PC-9 (cell line): ENCODE results near the gene CSF1R. TPM values are rescaled to one million over a fixed set of nuclear protein-coding genes. Genes with fewer than 3 reads are reported as not detected.

Experiments
- BruUV-seq: library from RNA; stranded (reverse); fragments of 400-500 nt; replicated peaks from 2 replicates; lab custom pipeline; 2021; lab: Mats Ljungman, UMichigan
- CTCF ChIA-PET: fragments of 300-600 bp; sonication (Branson Sonifier 250); formaldehyde crosslinking; loops from one replicate; lab custom pipeline; 2022; ENCODE audit warnings: antibody characterized with exemption; lab: Charles Lee
- POLR2A ChIA-PET: fragments of 300-600 bp; sonication (Branson Sonifier 250); formaldehyde crosslinking; loops from one replicate; lab custom pipeline; 2022; ENCODE audit warnings: antibody characterized with exemption; ENCODE audit not compliant: unreplicated experiment; lab: Charles Lee
- DNase-seq, 2 experiments: peaks; one replicate each; pipeline versions ENCODE4 v3.0.0 to v3.0.0-alpha.2; 2015 to 2022; ENCODE audit warnings: mixed read lengths in 1 of 2
- H2AFZ ChIP-seq: fragments of 200-600 bp; sonication (generic); 2 replicates; pipeline ENCODE4 v1.8.1; 2017; ENCODE audit warnings: antibody characterized with exemption
- H3F3A ChIP-seq: fragments of 200-600 bp; sonication (generic); 2 replicates; pipeline ENCODE4 v1.8.1; 2017; ENCODE audit warnings: antibody characterized with exemption, mild to moderate bottlenecking, low read depth; ENCODE audit not compliant: insufficient read depth
- H3K27ac ChIP-seq: fragments of 200-600 bp; sonication (generic); 2 replicates; pipeline ENCODE4 v1.6.1; 2016; ENCODE audit warnings: mixed run types
- H3K27me3 ChIP-seq: fragments of 200-600 bp; sonication (generic); 2 replicates; pipeline ENCODE4 v1.6.1; 2016; ENCODE audit warnings: low read depth, mixed run types; ENCODE audit not compliant: insufficient read depth
- H3K36me3 ChIP-seq: fragments of 200-600 bp; sonication (generic); 2 replicates; pipeline ENCODE4 v1.6.1; 2016; ENCODE audit warnings: low read depth, mixed run types
- H3K4me1 ChIP-seq: fragments of 200-600 bp; sonication (generic); replicated peaks from 2 replicates; pipeline ENCODE4 v1.6.1; 2016; ENCODE audit warnings: mixed run types; ENCODE audit not compliant: insufficient read depth
- H3K4me2 ChIP-seq: fragments of 200-600 bp; sonication (generic); 2 replicates; pipeline ENCODE4 v1.6.1; 2017; ENCODE audit warnings: mixed run types
- H3K4me3 ChIP-seq: fragments of 200-600 bp; sonication (generic); 2 replicates; pipeline ENCODE4 v1.6.1; 2016; ENCODE audit warnings: mixed run types
- H3K79me2 ChIP-seq: fragments of 200-600 bp; sonication (generic); 2 replicates; pipeline ENCODE4 v1.6.1; 2017; ENCODE audit warnings: low read depth, mixed run types
- H3K9me2 ChIP-seq: fragments of 200-600 bp; sonication (generic); 2 replicates; pipeline ENCODE4 v1.8.1; 2017; ENCODE audit warnings: mild to moderate bottlenecking; ENCODE audit not compliant: insufficient read depth
- H3K9me3 ChIP-seq: fragments of 200-600 bp; sonication (generic); 2 replicates; pipeline ENCODE4 v1.8.1; 2016; ENCODE audit warnings: low read depth; ENCODE audit not compliant: insufficient read depth
- H4K20me1 ChIP-seq: fragments of 200-600 bp; sonication (generic); 2 replicates; pipeline ENCODE4 v1.8.1; 2017; ENCODE audit not compliant: insufficient read depth
- CTCF ChIP-seq: fragments of 200-600 bp; sonication (generic); conservative IDR thresholded peaks from 2 replicates; pipeline ENCODE4 v1.6.1; 2017; ENCODE audit warnings: mixed run types, antibody characterized with exemption, mild to moderate bottlenecking, moderate library complexity
- EZH2 ChIP-seq: fragments of 200-600 bp; sonication (generic); IDR thresholded peaks from 2 replicates; pipeline ENCODE4 v1.8.0; 2017; ENCODE audit warnings: antibody characterized with exemption, low read depth
- intact Hi-C: fragments of 100-400 bp; cut with micrococcal nuclease; formaldehyde crosslinking; loops from one replicate; pipeline ENCODE4 v1.10.0; 2022; ENCODE audit not compliant: unreplicated experiment
- total RNA-seq: library from RNA; stranded (reverse); gene quantifications from 2 replicates; pipeline ENCODE4 v1.2.3, GENCODE V29; 2021

CSF1R gene
- total RNA-seq, 1 experiment from 2014 or later, result 0.72 TPM

DNA sequence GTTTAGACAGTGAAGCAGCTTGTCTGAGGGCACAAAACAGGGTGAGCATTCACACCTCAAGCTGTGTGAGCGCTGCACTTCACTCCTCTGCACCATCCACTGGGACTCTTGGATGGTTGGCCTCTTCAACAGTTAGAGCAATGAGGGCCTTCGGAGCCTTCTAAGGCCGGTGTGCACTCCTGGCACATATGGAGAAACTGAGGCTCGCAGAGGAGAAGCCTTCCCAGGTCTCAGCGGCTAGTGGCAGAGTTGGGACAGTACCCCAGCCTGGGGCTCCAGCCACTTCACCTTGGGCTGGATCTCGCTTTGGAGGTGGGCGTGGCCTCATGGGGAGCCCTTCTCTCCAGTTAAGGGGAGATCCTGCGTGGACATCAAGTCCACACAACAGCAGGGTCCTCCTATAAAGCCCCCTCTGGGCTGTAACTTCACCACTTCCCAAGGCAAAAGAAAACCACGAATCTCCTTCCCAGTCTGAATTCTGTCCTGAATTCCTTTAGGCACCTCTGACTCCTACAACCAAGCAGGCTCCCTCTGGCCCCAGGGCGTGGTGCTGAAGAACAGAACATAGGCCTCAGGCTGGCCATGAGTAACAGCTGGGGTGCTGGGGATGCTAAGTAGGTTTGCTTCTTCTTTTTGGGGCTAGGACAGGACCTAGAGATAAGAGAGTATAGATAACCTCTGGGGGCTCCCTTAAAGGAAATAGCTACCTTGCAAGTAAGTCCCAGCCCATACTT, 30.5 kb upstream of the CSF1R start:
- Histone ChIP-seq H3K4me2 (no peak overlapping the region), H3K36me3 (no peaks in the 10 kb centered on the region), H2AFZ (no peak overlapping the region), H3K4me3 (no peak overlapping the region), H3K27ac (no peak overlapping the region), H3K9me2 (no peaks in the 10 kb centered on the region), H3K79me2 (no peaks in the 10 kb centered on the region), H3K4me1 (peaks cover 21% of the 10 kb centered on the region), H4K20me1 (no peaks in the 10 kb centered on the region), H3K9me3 (no peaks in the 10 kb centered on the region), H3K27me3 (no peaks in the 10 kb centered on the region), H3F3A (peaks cover 18% of the 10 kb centered on the region)
- ChIA-PET CTCF (no interaction called here), POLR2A (no interaction called here)
- TF ChIP-seq CTCF (no peak), EZH2 (no peak)
- DNase-seq, result peak in 1 of 2 experiments; percentile 36
- intact Hi-C loops, result loop anchor here (10.0 kb wide), 1 partner anchor 482 kb away; no protein-coding TSS in a partner anchor
- BruUV-seq, result no TSS peak

DNA sequence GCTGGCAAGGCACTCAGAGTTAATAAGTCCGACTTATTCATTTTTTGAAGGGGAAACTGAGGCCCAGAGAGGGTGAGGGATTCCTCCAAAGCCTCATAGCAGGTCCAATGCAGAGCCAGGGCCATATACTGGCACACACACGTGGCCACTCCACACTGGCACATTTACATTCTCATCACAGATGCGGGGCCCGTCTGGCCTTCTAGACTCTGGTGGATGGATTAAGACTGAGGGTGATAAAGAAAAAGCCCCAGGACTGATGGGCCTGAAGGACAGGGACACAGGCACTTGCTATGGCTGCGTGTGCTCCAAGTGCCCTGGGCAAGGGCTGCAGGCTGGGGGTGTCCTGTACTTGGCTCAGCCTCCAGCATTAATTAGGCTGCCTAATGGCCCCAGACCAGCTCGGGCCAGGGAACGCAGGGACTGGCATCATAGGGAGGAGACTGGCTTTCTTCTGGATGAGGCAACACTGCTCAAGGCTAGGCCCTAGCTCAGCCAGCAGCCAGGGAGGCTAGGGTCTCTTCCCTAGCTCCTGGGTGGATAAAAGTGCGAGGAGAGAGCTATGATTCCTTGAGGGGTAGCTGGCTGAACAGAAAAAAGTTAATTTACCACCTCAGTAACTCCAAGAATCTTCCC, 28.5 kb upstream of the CSF1R start:
- Histone ChIP-seq H4K20me1 (no peaks in the 10 kb centered on the region), H3K4me2 (no peak overlapping the region), H3K4me1 (peaks cover 35% of the 10 kb centered on the region), H2AFZ (no peak overlapping the region), H3K27me3 (no peaks in the 10 kb centered on the region), H3F3A (peaks cover 24% of the 10 kb centered on the region), H3K4me3 (no peak overlapping the region), H3K79me2 (no peaks in the 10 kb centered on the region), H3K27ac (no peak overlapping the region), H3K9me3 (no peaks in the 10 kb centered on the region), H3K36me3 (no peaks in the 10 kb centered on the region), H3K9me2 (no peaks in the 10 kb centered on the region)
- intact Hi-C loops, result loop anchor here (5.0 to 10.0 kb wide), 2 partner anchors 63 to 480 kb away; no protein-coding TSS in a partner anchor
- CTCF ChIA-PET, result no interaction called here
- no peak for TF ChIP-seq EZH2
- no peak for TF ChIP-seq CTCF
- no peak for DNase-seq
- POLR2A ChIA-PET, result no interaction called here
- BruUV-seq, result no TSS peak

DNA sequence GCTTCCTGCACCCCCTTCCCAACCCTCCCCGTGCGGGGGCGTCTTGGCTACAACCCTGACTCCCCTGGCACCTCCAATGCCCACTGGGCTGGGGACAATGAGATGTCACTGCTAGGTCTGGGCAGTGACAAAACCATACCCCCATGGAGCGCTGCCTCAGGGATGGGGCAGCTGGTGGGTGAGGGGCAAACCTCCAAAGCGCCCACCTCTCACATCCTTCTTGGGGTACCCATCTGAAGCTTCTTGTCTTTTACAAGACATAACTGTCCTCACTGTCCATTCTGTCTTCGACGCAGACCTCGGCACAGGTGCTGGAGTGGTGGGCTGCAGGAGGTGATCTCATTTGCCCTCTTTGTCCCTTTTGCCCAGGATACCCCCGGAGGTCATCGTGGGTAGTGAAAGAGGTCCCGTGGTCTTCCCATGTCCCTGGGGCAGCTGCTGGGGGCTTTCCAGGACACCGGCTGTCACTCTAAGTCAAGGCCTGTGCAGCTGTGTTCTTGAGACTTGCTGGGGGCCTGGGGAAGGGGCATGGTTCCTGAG, 27.8 kb upstream of the CSF1R start:
- no peak overlapping the region for H3K4me3 ChIP-seq
- ChIA-PET POLR2A (interaction anchor here (0.9 kb wide), 1 partner anchor 351 kb away, joined by 3 read pairs; no protein-coding TSS in a partner anchor), CTCF (interaction anchor here (0.5 kb wide), 1 partner anchor 94 kb away, joined by 4 read pairs; no protein-coding TSS in a partner anchor)
- BruUV-seq, result no TSS peak
- H3K79me2 ChIP-seq, result no peaks in the 10 kb centered on the region
- no peaks in the 10 kb centered on the region for H3K9me2 ChIP-seq
- no peaks in the 10 kb centered on the region for H3K9me3 ChIP-seq
- intact Hi-C loops, result loop anchor here (5.0 to 10.0 kb wide), 2 partner anchors 62 to 479 kb away; no protein-coding TSS in a partner anchor
- no peak for TF ChIP-seq CTCF
- TF ChIP-seq EZH2, result no peak
- DNase-seq, result no peak
- H4K20me1 ChIP-seq, result no peaks in the 10 kb centered on the region
- H3K4me1 ChIP-seq, result peaks cover 40% of the 10 kb centered on the region
- H3K27me3 ChIP-seq, result no peaks in the 10 kb centered on the region
- peaks cover 24% of the 10 kb centered on the region for H3F3A ChIP-seq
- H2AFZ ChIP-seq, result no peak overlapping the region
- H3K27ac ChIP-seq, result no peak overlapping the region
- no peak overlapping the region for H3K4me2 ChIP-seq
- no peaks in the 10 kb centered on the region for H3K36me3 ChIP-seq
